Upper lobe of left lung (tissue), 6 donors: ENCODE data around the gene C16orf82. TPM values are rescaled to one million over a fixed set of nuclear protein-coding genes. Genes with fewer than 3 reads are reported as not detected.

ENCODE experiments used
- ATAC-seq, 2 donors: fragments of 200-7000 bp; cut with Tn5 transposase; one replicate each; pipeline ENCODE4 v1.9.1; 2022; ENCODE audit warnings: mild to moderate bottlenecking in 2 of 2, moderate library complexity in 2 of 2; ENCODE audit not compliant: low FRiP score in 2 of 2
- DNase-seq, 2 donors: peaks; one replicate each; pipeline ENCODE4 v3.0.0-alpha.2; 2019 to 2020
- H3K27ac ChIP-seq, 4 donors: fragments of 200-600 bp; sonication (generic); one replicate each; pipeline ENCODE4 v1.5.1; 2016 to 2019
- H3K27me3 ChIP-seq, 4 donors: fragments of 200-600 bp; sonication (generic); one replicate each; pipeline ENCODE4 v1.5.1; 2017 to 2019
- H3K36me3 ChIP-seq, 4 donors: fragments of 200-600 bp; sonication (generic); one replicate each; pipeline ENCODE4 v1.5.1; 2016 to 2019
- H3K4me1 ChIP-seq, 4 donors: fragments of 200-600 bp; sonication (generic); one replicate each; pipeline ENCODE4 v1.5.1; 2018 to 2019
- H3K4me3 ChIP-seq, 4 donors: fragments of 200-600 bp; sonication (generic); one replicate each; pipeline ENCODE4 v1.5.1; 2017 to 2019; ENCODE audit warnings: mild to moderate bottlenecking in 2 of 4, moderate library complexity in 1 of 4
- H3K9me3 ChIP-seq, 4 donors: fragments of 200-600 bp; sonication (generic); one replicate each; pipeline ENCODE4 v1.5.1; 2018 to 2019
- CTCF ChIP-seq, 6 experiments: fragments of 450-650 bp in 4 of 6; fragments of 200-600 bp in 2 of 6; sonication (generic) in 2 of 6; IDR thresholded peaks; one replicate each; pipeline ENCODE4 v1.5.1; 2016 to 2019; ENCODE audit warnings: antibody characterized with exemption in 6 of 6
- EP300 ChIP-seq, 4 donors: sonication (generic); formaldehyde crosslinking; IDR thresholded peaks; one replicate each; pipeline ENCODE4 v1.5.1; 2017; ENCODE audit warnings: antibody characterized with exemption in 4 of 4, control low read depth in 2 of 4
- POLR2A ChIP-seq, 4 donors: fragments of 450-650 bp; IDR thresholded peaks; one replicate each; pipeline ENCODE4 v1.5.1; 2016 to 2017; ENCODE audit warnings: antibody characterized with exemption in 4 of 4, mild to moderate bottlenecking in 2 of 4
- POLR2AphosphoS5 ChIP-seq, 2 donors: sonication (generic); formaldehyde crosslinking; IDR thresholded peaks; one replicate each; pipeline ENCODE4 v1.5.1; 2017; ENCODE audit warnings: antibody characterized with exemption in 2 of 2
- WGBS, 2 donors: methylation state at CpG; one replicate each; pipeline ENCODE4 v1.1.5; 2017 to 2018; 5-methylcytosine and 5-hydroxymethylcytosine counted together
- total RNA-seq, 6 donors: library from RNA; depleted of rRNA in 4 of 6; stranded (reverse); fragments of >200 nt in 4 of 6; gene quantifications; one replicate each; pipeline versions ENCODE4 v1.1.0 to v1.2.1, GENCODE V29; 2016 to 2021
- donor health status: DM: no; HTN: no; CAD: no; lungs with moderate emphysema.
- donor health status: DM: no; HTN: yes; CAD: no; lungs with severe emphysema.

The C16orf82 gene
- total RNA-seq, 6 donors from 2014 or later, result not detected

GRCh38 chr16:27118526-27118925 lies 51.8 kb downstream of the C16orf82 start:
- DNase-seq (no peak), ATAC-seq (no peak)
- no peaks in the 10 kb centered on the region for H3K36me3 ChIP-seq
- TF ChIP-seq EP300 (IDR thresholded peaks at IDR 0.05), result no peak
- TF ChIP-seq CTCF (IDR thresholded peaks at IDR 0.05), result no peak
- no peak for TF ChIP-seq POLR2A (IDR thresholded peaks at IDR 0.05)
- no peak for TF ChIP-seq POLR2AphosphoS5 (IDR thresholded peaks at IDR 0.05)
- no peaks in the 10 kb centered on the region for H3K4me1 ChIP-seq
- H3K4me3 ChIP-seq, result no peak overlapping the region
- peaks cover 4 to 11% (median 8%) of the 10 kb centered on the region in 4 donors for H3K9me3 ChIP-seq
- no peaks in the 10 kb centered on the region for H3K27me3 ChIP-seq
- no peak overlapping the region for H3K27ac ChIP-seq
- WGBS, 2 donors, result 46 to 57% methylated on average over 5 of the region's 5 CpGs

Other genes starting within 250 kb of the C16orf82 start
- gene KDM8, start 136.6 kb downstream of the C16orf82 start, total RNA-seq, result 10 to 100 TPM in 1 of 6 donors, 1 to 10 TPM in 5; 5.1 to 50.3 (median 6.2) TPM
- gene NSMCE1, start 201.8 kb downstream of the C16orf82 start, total RNA-seq, result 10 to 100 TPM; 14.7 to 50.6 (median 31.0) TPM
- gene IL4R, start 247.0 kb downstream of the C16orf82 start, total RNA-seq, result 100 to 1,000 TPM in 5 of 6 donors, 10 to 100 TPM in 1; 87.0 to 202 (median 153) TPM